ENCODE results near the gene GTPBP3. TPM values are rescaled to one million over a fixed set of nuclear protein-coding genes. Genes with fewer than 3 reads are reported as not detected.

The GTPBP3 gene
- total RNA-seq, 1 donor from 2014 or later = 48.4 TPM

- Histone ChIP-seq H3K4me3 (ENCODE audit: low read depth, low read length) (no peak overlapping the region), H3K27me3 (ENCODE audit: control insufficient read depth, insufficient read depth, low read length) (no peaks in the 10 kb centered on the region), H3K36me3 (ENCODE audit: control insufficient read depth, insufficient read depth, low read length) (no peaks in the 10 kb centered on the region)
- no peak for DNase-seq (ENCODE audit: low read depth)
- no peak for FAIRE-seq
- TF ChIP-seq, protein P1, sequence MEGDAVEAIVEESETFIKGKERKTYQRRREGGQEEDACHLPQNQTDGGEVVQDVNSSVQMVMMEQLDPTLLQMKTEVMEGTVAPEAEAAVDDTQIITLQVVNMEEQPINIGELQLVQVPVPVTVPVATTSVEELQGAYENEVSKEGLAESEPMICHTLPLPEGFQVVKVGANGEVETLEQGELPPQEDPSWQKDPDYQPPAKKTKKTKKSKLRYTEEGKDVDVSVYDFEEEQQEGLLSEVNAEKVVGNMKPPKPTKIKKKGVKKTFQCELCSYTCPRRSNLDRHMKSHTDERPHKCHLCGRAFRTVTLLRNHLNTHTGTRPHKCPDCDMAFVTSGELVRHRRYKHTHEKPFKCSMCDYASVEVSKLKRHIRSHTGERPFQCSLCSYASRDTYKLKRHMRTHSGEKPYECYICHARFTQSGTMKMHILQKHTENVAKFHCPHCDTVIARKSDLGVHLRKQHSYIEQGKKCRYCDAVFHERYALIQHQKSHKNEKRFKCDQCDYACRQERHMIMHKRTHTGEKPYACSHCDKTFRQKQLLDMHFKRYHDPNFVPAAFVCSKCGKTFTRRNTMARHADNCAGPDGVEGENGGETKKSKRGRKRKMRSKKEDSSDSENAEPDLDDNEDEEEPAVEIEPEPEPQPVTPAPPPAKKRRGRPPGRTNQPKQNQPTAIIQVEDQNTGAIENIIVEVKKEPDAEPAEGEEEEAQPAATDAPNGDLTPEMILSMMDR (IDR thresholded peaks at IDR 0.05; ENCODE audit: insufficient read depth, low read length, severe bottlenecking) = no peak
Measured at GRCh38 chr19:17352608-17353280, 15.4 kb downstream of the GTPBP3 start.

DNA sequence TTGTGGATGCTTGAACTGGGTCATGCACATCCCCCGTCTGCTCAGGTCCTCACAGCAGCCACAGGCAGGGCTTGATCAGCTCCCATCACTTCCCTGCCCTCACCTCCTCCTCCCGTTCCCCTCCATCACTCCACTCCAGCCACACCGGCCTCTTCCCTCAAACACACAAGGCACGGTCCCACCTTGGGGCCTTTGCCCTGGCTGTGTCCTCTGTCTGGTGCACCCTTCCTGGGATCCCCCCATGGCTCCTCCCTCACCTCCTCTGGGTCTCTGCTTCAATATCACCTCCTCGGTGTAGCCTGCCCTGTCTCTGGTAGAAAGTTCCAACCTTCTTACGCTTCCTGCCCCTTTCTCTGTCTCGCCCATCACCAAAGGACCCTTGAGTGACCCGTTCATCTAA lies 16.0 kb downstream of the GTPBP3 start:
- Histone ChIP-seq H3K36me3 (ENCODE audit: control insufficient read depth, insufficient read depth, low read length) (no peaks in the 10 kb centered on the region), H3K4me3 (ENCODE audit: low read depth, low read length) (no peak overlapping the region), H3K27me3 (ENCODE audit: control insufficient read depth, insufficient read depth, low read length) (no peaks in the 10 kb centered on the region)
- DNase-seq (ENCODE audit: low read depth) (no peak), FAIRE-seq (no peak)
- TF ChIP-seq, protein P1 (IDR thresholded peaks at IDR 0.05; ENCODE audit: insufficient read depth, low read length, severe bottlenecking) = no peak

DNA sequence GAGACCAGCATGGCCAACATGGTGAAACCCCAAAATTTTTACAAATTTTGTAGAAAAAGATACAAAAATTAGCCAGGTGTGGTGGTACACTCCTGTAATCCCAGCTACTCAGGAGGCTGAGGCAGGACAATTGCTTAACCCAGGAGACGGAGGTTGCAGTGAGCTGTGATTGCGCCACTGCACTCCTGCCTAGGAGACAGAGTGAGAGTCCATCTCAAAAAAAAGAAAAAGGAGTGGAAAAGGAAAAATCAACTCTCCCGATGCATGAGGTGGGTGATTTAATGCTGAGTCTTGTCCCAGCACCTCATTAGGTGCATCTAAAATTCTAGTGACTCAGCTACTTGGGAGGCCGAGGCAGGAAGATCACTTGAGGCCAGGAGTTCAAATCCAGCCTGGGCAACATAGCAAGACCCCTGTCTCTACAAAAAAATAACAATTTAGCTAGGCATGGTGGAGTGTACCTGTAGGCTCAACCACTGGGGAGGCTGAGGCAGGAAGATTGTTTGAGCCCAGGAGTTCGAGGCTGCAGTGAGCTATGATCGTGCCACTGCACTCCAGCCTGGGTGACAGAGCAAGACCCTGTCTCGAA lies 19.8 kb downstream of the GTPBP3 start:
- Histone ChIP-seq H3K27me3 (ENCODE audit: control insufficient read depth, insufficient read depth, low read length) (no peaks in the 10 kb centered on the region), H3K36me3 (ENCODE audit: control insufficient read depth, insufficient read depth, low read length) (no peaks in the 10 kb centered on the region), H3K4me3 (ENCODE audit: low read depth, low read length) (no peak overlapping the region)
- DNase-seq (ENCODE audit: low read depth) (no peak), FAIRE-seq (no peak)
- TF ChIP-seq, protein P1 (IDR thresholded peaks at IDR 0.05; ENCODE audit: insufficient read depth, low read length, severe bottlenecking) = no peak

- no peaks in the 10 kb centered on the region for H3K36me3 ChIP-seq (ENCODE audit: control insufficient read depth, insufficient read depth, low read length)
- no peak for DNase-seq (ENCODE audit: low read depth)
- H3K4me3 ChIP-seq (ENCODE audit: low read depth, low read length) = no peak overlapping the region
- FAIRE-seq = no peak
- no peaks in the 10 kb centered on the region for H3K27me3 ChIP-seq (ENCODE audit: control insufficient read depth, insufficient read depth, low read length)
- TF ChIP-seq, protein P1 (IDR thresholded peaks at IDR 0.05; ENCODE audit: insufficient read depth, low read length, severe bottlenecking) = no peak
Measured at GRCh38 chr19:17357724-17358123, 20.4 kb downstream of the GTPBP3 start.

- TF ChIP-seq, protein P1 (IDR thresholded peaks at IDR 0.05; ENCODE audit: insufficient read depth, low read length, severe bottlenecking) = no peak
- no peak for FAIRE-seq
Measured at GRCh38 chr19:17358395-17358794, 21.0 kb downstream of the GTPBP3 start.

More at GRCh38 chr19:17358395-17358794, 21.0 kb downstream of the GTPBP3 start:
- no peak for DNase-seq (ENCODE audit: low read depth)
- Histone ChIP-seq H3K4me3 (ENCODE audit: low read depth, low read length) (no peak overlapping the region), H3K36me3 (ENCODE audit: control insufficient read depth, insufficient read depth, low read length) (no peaks in the 10 kb centered on the region), H3K27me3 (ENCODE audit: control insufficient read depth, insufficient read depth, low read length) (no peaks in the 10 kb centered on the region)

All from bronchial epithelial cell (primary cell).